ENCODE measurements around the gene BBX. TPM values are rescaled to one million over a fixed set of nuclear protein-coding genes. Genes with fewer than 3 reads are reported as not detected.

The BBX gene
- total RNA-seq, 1 donor from 2014 or later = 94.4 TPM

DNA sequence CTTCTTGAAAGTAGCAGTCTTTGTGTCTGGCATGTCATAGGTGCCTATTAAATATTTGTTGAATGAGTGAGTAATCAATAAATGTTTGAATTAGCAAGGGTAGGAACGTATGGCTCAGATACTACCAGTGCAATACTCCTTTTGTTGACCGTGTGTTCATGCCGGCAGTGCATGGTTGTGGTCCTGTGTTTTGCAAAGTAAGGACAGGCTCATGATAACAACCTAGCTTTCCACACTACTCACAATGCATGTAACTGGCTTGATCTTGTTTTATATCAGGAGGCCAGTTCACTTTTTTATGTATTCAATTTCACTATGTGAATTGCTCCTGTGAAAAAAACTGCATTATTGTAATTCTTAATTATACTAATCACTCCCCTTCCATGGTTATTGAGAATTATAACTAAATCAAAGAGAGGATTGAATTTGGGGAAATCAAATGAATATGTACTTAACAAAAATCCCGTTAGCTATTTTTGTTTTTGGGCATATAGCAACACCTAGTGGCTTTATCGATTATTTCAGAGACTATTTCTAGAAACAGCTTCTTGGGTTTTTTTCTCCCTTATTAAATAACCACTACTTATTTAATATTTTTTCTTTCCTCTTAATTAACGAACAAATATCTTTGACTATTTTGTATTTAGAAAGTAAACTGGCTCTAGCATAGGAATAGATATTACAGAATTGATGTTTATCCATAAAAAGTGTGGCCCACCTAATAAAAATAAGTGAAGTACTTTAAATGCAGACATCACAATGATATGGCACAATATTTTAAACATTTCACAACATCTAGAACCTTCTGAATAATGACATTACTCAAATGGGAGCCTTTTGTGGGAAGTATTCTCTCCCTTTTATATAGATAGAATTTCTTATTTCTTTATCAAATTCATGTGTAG, 218.5 kb downstream of the BBX start:
- DNase-seq (ENCODE audit: low spot score) = no peak

DNA sequence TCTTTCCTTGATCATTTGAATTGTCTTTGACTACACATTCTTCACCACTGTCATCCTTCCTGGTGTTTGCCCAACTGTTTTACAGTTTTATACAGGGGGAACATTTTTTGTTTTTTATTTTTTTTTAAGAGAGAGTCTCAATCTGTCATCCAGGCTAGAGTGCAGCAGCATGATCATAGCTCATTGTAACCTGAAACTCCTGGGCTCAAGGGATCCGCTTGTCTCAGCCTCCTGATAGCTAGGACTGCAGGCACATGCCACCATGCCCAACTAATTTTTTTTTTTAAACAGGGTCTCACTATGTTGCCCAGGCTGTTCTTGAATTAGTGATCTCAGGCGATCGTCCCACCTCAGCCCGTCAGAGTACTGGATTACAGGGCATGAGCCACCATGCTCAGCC, 222.6 kb downstream of the BBX start:
- no peak for DNase-seq (ENCODE audit: low spot score)

DNA sequence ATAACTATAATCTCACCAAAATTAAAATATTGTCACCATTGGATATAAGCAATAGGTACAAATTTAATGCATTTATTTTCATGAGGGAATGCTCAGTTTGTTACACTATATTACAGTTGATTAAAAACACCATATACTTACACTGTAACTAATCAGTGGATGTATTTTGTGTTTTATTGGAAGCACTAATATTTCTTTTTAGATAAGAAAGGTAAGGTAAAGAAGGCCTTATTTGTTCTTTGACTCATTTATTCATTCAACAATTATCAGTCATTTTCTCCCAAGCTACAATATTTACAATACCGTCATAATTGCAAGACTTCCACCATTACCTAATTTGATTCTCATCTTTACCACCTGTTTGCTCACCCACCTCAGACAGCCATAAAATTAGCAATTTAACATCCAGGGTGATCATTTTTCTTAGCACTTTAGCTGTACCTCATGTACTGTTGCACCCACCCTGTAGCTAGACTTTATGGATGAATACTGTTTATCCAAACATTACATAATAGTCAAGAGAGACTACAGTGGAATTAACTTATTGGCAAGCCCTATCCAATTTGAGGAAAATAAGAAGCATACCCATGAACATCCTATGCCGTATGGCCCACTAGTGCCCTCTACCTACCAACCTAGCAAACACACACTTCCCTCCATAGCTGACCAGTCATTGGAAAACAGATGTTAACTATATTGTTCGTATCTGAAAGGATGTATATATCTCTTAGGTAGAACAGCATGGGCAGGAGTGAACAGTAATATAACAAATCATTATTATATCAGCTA, 229.6 kb downstream of the BBX start:
- no peak for DNase-seq (ENCODE audit: low spot score)

DNA sequence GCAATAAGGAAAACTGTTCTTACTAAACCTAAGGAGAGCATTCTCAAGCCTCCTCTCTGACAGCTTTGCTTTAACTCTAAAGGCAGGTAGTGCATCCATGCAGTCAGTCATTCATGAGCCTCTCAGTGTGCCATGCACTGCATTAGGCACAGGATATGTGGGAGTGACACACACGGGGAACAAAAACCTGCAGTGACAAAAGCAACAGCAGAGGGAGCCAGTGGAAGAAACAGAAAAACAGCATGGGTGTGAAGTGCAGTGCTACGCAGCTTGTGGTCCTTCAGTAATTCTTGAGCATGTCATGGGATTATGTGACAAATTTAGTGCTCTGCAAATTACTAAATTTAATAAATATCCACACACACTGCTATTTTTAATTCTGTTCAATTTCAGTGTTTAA, 230.7 kb downstream of the BBX start:
- DNase-seq (ENCODE audit: low spot score) = peak; percentile 37

DNA sequence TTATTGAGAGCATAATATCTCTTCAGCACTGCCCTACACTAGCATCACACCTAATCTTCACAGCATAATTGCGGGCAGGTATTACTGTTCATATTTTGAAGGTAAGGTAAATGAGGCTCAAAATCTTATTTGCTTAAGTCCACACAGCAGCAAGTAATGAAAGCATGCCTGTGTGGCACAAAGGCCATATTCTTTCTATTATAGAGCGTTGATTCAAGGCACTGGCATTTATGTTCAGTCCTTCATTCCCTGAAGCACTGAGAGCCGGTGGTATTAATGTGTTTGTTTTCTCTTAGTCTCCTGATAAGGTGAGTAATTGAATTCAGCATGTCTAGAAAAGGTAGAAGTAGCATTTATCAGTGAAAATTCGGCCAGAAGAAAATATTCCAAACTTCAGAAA, 231.2 kb downstream of the BBX start:
- DNase-seq (ENCODE audit: low spot score) = no peak

DNA sequence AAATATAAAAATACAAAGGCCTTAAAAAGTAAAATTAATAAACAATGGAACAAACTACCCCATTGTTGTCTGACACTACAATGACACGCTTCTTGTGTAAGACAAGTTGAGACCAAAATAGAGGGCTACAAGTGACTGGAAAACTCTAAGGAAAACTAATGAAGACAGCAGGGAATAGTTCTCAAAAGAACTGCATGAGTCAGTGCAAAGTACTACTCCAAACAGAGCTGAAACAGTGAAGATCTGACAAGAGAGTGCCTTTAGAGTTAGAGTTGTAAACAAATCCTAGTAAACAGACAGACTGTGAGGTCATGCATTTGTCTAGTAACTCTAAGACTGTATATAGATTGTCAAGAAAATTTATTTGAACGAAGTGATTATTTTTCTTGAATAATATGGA, 233.9 kb downstream of the BBX start:
- no peak for DNase-seq (ENCODE audit: low spot score)

DNA sequence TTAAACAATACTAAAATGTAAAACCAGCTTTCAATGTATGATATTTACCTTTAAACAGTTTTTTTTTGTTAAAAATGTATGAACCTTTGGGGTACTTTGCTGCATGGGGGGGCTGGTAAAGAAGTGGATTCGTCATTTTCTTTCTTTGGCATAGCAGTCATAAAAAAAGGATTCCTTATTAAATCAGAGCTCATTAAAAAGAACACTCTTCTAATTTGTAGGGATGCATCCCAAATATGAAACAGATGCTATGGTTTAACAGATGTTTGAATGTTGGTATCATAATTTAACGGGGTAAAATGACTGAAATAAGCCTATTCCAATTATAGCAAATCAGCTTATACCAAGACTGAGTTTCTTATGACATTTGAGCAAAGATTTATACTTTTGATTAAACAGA, 234.4 kb downstream of the BBX start:
- no peak for DNase-seq (ENCODE audit: low spot score)

DNA sequence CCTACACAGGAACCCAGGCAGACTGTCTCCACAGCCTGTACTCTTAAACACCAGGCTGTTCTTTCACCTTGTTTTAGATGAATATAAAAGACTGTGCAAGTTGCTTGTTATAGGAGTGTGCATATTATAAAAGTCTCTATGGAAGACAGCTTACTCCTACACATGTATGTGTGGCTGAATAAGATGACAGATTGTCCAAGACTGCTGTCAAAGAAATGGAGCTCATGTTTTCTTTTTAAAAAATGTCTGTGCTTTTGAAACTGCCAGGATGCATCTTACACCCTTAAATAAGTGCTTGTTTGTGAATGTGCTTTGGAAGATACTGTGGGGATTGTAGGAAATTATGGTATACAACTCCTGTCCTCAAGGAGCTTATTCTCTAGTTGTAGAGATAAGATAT, 237.4 kb downstream of the BBX start:
- no peak for DNase-seq (ENCODE audit: low spot score)

DNA sequence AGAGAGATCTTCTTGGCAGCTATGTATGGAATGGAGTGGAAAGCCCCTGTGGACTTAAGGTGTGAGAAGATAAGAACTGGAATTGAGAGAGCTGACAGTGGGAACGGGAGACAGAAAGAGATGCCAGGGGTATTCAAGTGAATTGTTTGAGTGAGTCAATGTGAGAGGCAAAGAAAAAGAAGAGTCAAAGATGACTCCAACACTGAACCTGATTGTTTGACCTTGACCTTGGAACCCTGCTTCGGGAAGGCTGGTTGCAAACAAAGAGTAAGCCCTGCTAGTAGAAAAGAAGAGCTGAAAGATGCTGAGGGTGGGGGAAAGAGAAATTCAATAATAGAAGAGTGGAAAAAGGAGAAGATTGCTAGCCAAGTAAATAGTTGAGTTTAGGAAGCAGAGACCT, 238.6 kb downstream of the BBX start:
- no peak for DNase-seq (ENCODE audit: low spot score)

DNA sequence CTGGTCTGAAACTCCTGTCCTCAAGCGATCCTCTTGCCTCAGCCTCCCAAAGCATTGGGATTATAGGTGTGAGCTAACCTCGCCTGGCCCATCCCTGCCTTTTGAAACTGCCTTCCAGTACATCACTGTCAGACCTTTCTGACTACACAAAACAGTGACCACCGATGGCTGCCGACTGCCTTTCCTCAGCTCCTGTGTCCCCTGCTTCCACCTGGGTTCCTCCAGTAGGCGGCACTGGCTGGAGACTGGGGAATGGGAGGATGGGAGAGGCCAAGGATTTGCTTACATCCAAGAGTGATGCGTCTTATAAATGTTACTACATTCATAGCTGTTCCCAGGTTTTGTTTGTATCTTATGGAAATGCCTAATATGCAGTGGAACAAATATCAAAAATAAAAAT, 242.8 kb downstream of the BBX start:
- DNase-seq (ENCODE audit: low spot score) = no peak

DNA sequence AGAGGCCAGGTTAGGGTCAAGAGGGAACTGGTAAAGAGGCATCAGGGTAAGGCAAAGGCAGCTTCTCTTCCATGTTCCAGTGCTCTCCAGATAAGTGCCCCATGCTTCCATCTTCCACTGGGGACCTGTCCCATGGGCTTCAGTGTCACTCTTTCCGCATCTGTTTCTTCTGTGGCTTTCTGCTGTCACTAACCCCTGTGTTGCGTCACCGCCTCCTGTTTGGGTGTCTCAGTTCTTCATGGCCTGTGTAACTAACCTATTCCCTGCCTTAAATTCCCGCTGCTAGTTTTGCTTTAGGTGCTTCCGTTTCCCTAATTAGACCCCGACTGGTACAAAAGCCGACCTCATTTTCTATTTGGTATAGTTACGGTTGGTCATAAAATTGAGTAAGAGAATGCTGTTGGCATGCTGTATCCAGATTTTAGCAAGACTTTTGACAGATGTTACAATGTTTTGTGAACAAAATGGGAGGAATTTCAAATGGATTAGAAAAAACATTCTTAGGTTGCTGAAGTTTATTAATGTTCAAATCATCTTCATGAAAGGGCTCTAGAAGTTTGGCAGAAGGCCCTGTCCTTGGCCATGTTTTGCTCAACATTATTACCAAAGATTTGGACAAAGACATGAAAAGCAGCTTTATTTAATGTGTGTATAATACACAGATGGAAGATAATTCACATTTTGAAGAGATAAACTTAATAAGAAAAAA, 245.3 kb downstream of the BBX start:
- DNase-seq (ENCODE audit: low spot score) = no peak

DNA sequence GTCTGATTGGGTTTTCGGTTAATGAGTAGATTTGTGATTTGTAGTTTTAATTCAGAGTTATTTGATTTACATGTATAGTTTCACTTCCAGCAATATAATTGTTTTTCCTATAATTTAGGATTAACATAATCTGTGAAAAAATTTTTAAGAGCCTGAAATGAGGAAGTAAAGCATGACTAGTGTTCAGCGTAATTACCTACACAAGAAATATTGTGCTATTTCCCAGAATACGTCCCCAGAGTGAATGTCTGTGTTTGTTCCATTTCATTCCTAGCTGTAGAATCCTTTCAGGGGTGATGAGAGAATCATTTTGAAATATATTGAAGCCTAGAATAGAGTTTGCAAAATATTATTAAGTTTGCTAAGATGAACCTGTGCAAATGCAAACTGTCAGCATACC, 247.1 kb downstream of the BBX start:
- DNase-seq (ENCODE audit: low spot score) = no peak

DNA sequence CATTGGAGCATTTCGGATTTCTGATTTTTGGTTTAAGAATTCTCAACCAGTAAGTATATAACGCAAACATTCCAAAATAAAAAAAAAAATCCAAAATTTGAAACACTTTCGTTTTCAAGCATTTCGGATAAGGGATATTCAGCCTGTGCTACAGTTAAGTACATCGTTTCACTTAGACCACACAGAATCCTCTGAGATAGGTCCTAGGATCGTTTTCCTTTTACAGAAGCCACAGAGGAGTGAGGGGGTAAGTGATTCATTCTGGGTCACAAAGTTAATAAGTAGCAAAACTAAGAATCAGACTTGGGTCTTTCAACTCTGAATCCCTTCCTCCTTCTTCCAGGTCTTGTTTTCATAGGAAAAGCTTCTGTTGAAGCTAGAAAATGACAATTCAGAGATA, 249.3 kb downstream of the BBX start:
- DNase-seq (ENCODE audit: low spot score) = no peak

DNA sequence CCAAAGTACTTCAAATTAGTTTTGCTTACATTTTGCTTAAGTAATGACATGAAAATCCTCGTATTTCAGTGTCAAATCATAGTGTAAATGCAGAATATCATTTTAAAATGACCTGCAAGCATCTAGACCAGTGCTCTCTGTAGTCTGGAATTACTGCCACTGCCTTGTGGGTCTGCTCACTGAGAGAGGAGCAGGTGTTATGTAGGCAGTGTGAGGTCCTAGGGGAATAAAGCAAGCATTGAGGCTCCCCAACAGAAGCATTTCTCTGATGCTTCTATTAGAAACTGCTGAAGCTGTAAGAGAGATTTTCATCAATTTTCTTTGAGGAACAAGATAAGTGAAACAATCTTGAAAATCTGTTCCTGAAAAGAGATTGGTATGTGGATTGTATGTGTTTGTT, 253.2 kb downstream of the BBX start:
- no peak for DNase-seq (ENCODE audit: low spot score)

DNA sequence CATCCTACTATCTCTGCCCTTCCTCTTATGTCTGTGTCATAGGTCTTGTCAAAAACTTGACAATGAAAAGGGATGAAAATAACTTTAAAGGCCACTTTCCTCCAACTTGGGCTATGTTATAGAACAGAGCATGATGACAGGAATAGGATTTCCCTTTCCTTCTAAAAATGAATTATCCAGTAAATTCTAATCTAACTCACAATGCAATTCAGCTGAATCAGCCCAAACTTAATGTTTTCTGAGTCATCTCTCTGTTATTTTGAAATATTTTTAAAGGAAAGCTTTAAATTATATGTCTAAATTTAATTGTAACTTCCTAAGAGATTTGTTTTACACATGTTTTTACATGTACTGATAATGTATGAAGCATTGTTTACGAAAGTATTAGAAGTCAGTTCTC, 258.5 kb downstream of the BBX start:
- DNase-seq (ENCODE audit: low spot score) = no peak

DNA sequence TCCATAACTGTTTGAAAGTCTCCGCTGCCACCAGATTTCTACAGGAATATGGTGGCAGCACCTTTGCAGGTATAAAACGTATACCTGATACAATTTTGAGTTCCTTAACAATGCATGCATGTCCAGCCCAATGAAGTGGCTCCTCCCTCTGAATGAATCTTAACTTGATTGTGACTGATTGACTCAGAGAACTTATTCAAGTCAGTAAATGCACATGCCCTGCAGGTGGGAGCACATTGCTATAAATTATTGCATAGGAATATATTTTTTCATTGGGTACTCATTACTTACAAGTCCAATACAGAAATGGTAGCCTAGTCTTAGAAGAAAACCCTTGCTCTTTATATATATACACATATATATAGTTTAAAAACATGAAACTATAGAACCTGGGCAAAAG, 259.3 kb downstream of the BBX start:
- DNase-seq (ENCODE audit: low spot score) = no peak

DNA sequence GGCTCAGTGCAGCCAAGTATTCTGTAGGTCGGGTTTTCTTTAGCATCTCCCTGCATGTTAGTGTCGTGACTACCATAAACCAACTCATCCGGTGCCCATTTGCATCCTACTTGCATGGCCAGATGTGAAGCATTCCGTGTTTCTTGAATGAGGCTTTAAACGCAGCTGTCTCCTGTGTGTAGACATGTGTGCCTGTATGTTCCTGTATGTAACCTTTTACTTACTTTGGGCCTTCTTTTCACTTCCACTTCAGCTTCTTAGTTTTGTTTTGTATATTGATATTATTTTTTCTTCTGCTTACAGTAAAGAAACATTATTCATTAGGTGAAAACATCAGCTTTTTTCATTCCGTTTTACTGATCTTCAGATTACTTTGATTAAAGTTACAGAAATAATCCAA, 267.9 kb downstream of the BBX start:
- no peak for DNase-seq (ENCODE audit: low spot score)

DNA sequence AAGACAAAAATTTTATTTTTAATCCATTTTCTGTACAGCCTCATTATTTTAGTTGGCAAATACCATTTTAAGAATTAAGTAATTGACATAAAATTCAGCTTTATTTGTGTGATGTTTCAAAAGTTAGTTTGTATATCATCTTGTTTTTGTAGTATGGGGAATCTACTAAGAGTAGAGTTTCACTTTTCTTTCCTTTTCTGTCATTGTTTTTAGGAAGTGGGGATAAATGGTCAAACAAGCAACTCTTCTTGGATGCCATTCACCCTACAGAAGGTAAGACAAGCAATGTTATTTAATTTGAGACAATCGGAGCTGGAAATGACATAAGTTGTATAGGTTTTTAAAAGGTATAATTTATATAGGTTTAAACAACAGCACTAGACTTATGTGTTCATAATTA, 268.3 kb downstream of the BBX start:
- DNase-seq (ENCODE audit: low spot score) = no peak

DNA sequence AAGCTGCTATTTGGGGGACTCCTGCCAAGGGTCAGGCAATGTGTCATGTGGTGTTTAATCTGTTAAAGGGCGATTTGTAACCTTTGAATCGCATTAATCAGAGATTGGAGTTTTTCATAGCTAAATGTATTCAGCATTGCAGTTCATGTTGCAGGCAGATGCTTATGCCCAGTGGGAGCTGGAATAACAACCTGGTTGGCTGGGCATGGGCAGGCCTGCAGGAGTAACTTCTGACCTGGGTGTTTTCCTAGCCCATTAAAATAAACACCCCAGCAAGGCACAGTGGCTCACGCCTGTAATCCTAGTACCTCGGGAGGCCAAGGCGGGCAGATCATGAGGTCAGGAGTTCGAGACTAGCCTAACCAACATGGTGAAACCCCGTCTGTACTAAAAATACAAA, 268.7 kb downstream of the BBX start:
- no peak for DNase-seq (ENCODE audit: low spot score)

DNA sequence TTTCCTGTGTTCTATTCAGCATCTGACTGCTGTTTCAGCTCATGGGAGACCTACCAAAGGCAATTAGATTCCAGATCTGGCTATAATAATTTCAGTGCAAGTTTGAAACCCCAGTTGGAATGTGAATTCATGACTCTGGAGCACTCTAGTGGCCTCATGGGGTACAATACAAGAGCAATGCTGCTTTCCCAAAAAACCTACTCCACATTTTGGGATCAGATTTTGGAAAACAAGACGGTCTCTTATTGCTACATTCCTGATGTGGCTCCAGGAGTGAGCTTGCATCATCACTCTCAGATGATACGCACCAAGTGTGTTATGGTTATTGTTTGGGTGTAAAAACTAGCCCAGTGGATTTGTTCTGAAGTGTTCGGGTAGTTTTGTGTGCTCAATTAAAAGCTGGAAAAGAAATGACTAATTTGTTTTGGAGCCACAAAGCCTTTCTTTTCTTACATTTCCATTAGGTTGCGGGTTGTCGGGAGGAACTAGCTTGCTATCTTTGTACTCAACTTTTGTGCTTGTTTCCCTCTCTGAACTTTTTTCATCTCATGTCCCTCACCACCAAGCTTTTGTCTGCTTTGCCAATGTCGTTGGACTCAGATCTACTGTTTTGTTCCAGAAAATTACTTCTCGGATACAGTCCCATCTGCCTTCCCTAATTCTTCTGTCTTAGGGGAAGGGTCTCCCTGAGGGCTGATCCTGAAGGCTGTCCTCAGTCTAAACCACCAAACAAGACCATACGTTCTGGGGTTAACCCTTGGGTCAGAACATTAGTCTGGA, 272.1 kb downstream of the BBX start:
- DNase-seq (ENCODE audit: low spot score) = peak; percentile 16

DNA sequence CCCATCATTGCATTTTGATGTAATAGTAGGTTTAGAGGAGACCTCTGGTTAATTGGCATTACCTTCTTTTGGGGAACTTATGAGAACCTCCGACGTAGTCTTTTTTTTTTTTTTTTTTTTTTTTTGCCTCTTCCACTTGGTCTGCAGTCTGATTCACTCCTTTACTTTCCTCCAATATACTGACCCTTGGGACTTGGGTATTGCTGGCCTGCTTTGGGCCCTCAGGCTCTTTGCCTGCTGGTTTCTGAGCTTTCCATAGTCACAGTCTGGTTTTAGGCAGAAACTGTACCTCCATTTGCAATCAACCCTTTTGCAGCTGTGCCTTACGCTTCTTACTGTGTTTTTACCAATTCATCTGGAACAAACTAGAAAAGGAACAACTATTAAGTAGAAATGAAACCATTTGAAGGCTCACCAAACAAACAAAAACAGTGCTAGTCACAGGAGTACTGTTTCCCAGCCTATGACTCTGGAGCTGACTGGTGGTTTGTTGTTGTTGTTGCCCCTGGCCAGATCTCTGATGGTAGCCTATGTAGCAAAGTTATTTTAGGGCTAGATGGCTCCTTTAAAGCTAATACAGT, 272.8 kb downstream of the BBX start:
- DNase-seq (ENCODE audit: low spot score) = no peak

All from mucosa of gallbladder (tissue), 1 donor.